Sigmoid colon (tissue), 4 donors: Measurements from ENCODE around the gene SLC22A13.
"Not testable (repeated sequence)": the region's sequence is repeated elsewhere in the genome, so short reads cannot be mapped to it uniquely, and the experiment has no call there.

Experiments used
- EP300 ChIP-seq, 4 donors: sonication (generic); formaldehyde crosslinking; IDR thresholded peaks; one replicate each; pipeline ENCODE4 v1.6.1; 2017; ENCODE audit warnings: antibody characterized with exemption in 4 of 4
- POLR2A ChIP-seq, 2 donors: fragments of 450-650 bp; IDR thresholded peaks; one replicate each; pipeline ENCODE4 v1.6.1; 2016; ENCODE audit warnings: antibody characterized with exemption in 2 of 2, mild to moderate bottlenecking in 2 of 2, moderate library complexity in 2 of 2
- TF ChIP-seq, protein P1 (sequence below), 4 experiments: fragments of 450-650 bp in 3 of 4; fragments of 200-600 bp in 1 of 4; IDR thresholded peaks; one replicate each; pipeline ENCODE4 v1.5.1; 2016 to 2019; ENCODE audit warnings: antibody characterized with exemption in 4 of 4, mild to moderate bottlenecking in 3 of 4, moderate library complexity in 2 of 4

DNA sequence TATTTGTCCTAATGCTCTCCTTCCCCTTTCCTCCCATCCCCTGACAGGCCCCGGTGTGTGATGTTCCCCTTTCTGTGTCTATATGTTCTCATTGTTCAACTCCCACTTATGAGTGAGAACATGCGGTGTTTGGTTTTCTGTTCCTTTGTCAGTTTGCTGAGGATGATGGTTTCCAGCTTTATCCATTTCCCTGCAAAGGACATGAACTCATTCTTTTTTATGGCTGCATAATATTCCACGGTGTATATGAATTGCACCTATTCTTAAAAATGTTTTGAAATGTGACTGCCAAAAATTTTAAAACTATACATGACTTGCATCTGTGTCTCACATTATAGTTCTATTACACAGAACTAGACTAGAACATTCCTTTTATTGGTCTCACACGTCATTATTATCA, 55.0 kb downstream of the SLC22A13 start:
- TF ChIP-seq, protein P1, sequence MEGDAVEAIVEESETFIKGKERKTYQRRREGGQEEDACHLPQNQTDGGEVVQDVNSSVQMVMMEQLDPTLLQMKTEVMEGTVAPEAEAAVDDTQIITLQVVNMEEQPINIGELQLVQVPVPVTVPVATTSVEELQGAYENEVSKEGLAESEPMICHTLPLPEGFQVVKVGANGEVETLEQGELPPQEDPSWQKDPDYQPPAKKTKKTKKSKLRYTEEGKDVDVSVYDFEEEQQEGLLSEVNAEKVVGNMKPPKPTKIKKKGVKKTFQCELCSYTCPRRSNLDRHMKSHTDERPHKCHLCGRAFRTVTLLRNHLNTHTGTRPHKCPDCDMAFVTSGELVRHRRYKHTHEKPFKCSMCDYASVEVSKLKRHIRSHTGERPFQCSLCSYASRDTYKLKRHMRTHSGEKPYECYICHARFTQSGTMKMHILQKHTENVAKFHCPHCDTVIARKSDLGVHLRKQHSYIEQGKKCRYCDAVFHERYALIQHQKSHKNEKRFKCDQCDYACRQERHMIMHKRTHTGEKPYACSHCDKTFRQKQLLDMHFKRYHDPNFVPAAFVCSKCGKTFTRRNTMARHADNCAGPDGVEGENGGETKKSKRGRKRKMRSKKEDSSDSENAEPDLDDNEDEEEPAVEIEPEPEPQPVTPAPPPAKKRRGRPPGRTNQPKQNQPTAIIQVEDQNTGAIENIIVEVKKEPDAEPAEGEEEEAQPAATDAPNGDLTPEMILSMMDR (IDR thresholded peaks at IDR 0.05): not testable (repeated sequence)
- TF ChIP-seq POLR2A, EP300 (IDR thresholded peaks at IDR 0.05): not testable (repeated sequence)
